ENCODE data around the gene HOXC4.
A peak's percentile ranks its signal among the peaks of the same experiment; 100 is the strongest.

Gene HOXC4

DNA sequence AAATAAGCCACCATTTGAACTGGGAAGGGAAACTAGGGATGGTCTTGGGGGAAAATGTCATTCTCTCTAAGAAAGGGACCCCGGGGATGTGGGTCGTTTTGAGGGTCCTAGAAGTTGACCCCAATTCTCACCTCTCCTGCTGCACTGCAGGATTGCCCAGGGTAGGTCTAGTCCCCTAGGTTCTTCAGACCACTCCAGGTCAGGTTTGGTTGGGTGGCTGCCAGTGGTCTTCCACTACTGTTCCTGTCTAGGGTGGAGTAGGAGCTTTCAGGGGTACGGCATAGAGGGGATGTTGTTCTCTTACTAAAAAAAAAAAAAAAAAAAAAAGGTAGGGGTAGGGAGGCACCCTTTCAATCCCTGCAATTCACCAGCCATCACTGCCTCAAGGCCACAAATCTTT is 37.6 kb upstream of the HOXC4 start:
- DNase-seq: no peak

DNA sequence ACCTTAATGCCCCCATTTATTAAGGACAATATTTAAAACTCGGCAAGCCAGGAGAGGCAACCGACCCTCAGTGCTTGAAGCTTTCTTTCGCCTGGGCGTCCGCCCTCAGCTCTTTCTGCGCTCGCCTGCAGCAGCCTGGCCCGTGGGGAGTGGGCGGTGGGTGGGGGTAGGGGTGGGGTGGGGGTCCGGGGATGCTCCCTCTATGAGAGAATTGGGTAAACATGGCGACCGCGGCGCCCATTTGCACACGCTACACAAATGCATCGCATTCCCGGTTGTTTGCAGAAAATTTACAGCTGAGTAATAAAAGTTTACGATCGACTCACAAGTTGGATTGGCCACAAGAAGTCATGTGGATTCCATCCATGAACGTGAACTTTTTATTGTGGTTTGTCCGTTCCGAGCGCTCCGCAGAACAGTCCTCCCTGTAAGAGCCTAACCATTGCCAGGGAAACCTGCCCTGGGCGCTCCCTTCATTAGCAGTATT is 37.1 kb upstream of the HOXC4 start:
- peak; percentile 25 for DNase-seq

DNA sequence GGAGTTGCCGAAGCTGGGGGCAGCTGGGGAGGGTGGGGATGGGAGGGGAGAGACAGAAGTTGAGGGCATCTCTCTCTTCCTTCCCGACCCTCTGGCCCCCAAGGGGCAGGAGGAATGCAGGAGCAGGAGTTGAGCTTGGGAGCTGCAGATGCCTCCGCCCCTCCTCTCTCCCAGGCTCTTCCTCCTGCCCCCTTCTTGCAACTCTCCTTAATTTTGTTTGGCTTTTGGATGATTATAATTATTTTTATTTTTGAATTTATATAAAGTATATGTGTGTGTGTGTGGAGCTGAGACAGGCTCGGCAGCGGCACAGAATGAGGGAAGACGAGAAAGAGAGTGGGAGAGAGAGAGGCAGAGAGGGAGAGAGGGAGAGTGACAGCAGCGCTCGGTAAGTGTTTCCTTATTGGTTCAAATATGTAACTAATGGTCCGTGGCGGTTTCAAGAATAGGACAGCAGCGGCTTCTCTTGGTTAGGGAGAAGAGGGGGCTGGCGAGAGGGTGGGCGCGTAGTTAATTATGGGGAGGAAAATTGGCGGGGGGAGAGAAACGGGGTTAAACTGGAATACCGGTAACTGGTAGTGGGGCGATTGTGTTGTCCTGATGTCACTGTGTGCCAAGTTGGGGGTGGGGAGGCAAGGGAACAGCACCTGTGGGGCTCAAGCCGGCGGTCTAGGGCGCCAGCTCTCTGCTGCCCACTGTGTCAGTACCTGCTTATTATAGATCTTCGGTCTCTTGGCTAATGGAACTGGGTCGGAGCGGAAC is 36.4 kb upstream of the HOXC4 start:
- peak; percentile 49 for DNase-seq

DNA sequence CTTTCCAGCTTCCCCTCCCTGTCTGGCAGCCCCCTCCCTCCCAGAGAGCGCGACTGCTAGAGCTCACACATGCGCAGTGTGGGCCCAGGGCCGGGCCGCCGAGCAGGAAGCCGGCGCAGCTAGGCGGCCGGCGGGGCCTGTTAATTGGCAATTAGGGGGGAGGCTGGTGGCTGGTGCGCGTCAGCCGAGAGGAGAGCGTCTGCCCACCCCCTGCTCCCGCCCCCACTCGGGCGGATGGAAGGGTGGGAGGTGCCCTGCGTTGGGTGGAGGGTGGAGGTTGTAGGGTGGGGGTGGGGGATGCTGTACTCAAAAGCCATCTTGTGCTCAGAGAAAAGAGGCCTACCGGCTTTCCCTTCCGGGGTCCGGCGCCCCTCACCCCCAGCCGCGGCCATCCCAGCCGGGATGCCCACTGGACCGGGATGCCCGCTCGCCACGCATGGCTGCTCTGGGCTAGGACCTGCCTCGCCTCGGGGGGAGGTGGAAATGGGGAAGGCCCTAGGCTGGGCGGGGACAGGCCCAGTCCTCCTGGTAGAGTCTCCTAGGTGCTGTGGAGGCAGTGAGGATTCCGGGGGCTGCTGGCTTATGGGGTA is 35.7 kb upstream of the HOXC4 start:
- peak; percentile 53 for DNase-seq

DNA sequence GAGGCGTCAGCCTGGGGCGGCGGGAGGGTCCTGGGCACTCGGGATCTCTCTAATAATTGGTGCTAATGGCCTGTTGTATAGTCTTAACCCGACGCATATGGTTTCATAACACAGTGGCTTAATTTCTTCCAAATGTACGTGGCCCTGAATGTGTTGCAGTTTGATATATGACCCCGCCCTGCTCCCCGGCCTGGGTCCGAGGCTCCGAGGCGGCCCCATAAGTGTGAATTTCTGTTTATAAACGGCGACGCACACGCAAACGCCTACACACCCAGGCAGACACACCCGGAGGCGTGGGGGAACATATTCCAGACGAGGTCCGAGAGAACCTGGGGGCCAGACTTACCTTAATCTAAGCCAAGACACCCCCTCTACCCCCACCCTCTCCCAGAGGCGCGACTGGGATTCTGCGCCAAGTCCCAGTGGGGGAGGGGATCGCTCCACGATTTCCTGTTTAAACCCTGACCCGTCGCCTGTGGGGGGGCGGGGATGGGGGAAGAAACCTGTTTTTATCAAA is 35.1 kb upstream of the HOXC4 start:
- no peak for DNase-seq

DNA sequence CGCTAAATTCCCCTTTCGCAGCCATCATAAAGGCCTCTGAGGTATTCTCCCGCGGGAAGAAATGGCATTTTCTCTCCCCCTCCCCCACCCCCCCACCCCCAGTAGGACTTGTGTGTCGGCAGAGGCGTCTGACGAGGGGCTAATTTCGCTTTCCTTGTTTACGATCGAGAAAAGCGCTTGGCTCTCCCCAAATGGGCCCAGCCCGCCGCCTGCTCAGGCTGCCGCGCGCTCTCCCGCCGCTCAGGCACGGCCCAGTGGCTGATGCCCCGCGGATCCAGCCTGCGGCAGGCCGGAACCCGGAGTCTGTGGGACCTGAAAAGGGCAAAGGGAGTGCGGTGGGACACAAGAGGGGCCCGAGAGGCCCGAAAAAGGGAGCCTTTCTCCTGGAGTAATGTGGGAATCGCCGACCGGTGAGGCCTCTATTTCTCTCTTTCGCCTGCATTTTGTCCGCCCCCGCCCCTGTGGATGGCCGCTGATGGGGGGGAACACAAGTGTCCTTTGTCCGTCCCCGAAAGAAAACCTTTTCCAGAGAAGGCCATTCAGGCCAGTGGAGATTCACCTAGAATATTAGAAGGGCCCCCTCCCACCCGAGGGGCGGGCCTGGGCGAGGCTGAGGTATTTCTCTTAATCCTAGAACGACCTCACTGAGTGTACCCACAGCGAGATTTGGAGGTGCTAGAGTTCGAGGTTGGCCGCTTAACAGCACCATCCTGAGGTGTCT is 34.4 kb upstream of the HOXC4 start:
- DNase-seq: no peak

DNA sequence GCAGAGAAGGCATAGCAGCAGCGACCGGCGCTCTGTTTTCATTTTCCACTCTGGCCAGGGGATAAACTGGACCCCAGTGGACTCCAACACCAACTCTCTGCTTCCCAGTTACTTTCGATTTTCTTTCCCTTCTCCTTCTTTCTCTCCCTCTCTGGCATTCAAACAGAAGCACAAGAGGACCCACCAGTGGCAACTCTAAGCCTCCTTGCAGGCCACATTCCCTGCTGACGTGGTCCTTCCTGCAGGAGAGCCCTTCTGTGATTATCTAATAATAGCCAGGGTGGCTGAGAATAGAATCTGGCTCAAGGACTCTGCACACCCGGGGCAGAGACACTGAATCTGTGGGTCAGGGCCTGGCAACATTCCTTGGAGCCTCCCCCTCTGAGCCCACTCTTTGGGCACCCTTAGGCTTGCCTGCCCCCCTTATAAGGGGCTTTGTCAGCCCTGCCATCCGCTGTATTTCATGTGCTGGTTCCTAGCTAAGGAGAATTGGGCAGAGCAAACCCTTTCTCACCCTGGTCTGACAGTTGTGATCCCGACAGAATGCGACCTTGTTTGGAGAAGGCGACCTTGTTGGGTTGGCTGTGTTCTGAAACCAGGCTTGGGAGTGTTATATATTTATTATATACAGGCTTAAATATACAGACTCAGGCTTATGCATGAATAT is 33.6 kb upstream of the HOXC4 start:
- no peak for DNase-seq

DNA sequence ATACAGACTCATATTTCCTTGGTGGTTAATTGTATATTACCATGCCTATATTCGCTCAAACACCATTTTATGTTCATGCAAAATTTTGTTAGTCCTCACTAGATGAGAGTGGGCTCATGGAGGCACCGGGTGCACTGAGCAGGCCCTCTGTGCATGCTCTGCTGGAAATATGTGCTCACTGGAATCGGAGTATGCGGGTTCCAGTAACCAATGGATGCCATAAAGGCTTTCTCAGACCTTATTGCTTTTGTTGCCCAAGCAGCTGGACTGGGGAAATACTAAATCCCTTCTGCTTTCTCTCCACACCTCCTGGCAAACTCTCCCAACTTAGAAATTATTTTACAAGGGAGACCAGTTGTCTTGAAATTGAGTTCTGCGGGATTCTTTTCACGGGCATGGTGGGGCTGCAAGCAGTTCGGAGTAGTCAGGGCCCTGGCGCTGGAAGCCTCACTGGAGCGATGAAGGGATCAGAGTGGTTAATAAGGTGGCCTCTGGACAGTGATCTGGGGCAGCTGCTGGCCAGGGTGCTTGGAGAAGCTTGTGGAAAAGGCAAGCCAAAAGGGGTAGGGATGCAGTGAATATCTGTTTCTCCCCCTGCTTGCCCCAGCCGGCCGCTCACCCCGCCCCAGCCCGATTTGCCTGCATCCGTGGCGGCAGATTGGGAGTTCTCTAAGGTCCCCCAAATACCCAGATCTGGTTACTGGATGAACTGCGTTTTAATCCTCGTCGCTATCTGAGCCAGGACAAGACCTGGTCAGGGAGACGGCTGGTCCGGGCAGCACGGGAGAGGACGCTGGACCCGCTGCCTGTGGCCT is 32.8 kb upstream of the HOXC4 start:
- DNase-seq: no peak

DNA sequence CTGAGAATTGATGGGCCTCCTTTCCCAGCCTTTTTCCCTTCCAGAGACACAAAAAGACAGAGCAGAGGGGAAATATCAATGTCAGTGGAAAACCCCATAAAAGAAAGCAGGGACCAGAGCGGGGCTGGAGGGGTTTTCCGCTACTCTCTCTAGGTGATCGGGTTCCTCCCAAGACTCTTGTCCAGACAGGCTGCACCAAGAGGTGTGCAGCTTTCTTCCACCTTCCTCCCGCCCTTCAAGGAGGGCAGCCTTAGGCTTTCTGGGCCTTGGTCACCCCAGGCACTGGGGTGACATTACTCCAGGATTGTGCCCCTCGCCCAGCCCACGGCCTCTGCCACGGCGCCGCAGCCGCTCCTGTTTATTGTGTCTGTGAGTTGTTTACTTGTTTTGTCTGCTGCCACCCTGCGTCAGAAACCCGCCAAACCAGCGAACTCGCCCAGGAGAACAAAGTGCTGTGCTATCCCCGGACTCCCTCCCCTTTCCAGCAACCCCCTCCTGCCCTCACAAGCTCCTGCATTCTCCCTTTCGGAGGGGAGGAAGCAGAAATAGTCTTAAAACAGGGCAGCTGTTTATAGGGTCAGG is 32.1 kb upstream of the HOXC4 start:
- DNase-seq: no peak

DNA sequence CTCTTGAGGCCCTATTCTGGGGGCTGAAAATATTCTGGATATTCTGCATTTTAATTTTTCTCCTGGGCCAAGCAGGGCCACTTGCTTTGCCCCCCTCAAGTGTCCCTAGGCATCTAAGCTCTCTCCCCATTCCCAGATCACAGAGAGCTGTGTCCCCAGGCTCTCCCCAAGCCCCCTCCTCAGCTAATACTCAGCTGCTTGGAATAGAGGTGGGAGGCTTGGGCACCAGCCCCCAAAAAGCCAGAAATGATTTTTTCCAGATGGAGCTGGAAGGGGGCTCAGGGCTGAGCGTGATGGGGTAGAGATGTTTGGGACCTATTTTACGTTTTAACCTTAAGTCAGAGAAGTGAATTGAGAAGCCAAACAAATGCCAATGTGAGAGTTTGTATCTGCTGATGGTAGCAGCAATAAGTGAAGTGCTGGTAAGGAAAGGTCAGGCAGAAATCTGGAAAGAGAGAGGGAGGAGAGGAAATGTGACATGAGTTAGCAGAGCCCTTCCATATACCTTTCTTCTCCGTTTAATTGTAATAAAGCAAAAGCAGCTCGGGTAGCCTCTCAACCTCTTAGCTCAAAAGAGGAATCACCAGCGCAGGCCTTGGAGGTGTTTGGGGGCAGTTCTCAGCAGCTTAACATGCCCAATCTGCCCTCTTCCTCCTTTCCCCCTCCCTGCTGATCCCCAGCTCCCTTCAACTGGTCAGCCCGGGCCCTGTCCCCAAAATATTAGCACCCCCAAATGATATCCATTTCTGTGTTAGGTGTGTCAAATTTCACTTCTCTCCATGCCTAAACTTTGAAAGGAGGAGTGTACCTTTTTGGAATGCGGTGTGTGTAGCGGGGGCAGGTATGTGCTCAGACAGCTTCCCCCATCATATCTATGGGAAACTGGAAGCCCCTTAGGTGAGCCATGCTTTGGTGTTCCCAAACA is 30.4 kb upstream of the HOXC4 start:
- no peak for DNase-seq

DNA sequence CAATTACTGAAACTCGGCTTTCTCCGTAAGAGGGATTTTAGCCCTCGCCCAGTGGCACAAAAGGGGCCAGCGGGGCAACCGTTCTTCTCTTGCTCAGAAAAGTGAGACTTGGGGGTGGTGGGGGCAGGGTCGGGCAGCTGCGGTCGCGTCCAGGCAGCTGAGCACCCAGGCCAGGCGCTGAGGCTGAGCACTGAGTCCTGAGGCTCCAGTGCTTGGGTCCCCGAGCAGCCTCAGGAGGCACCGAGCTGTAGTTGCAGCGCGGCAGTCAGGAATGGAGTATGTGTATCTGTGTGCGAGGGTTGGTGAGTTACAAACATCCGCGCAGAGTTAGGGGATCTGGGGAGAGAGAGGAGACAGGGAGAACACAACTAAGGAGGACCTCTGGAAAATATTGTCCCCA is 29.5 kb upstream of the HOXC4 start:
- no peak for DNase-seq

DNA sequence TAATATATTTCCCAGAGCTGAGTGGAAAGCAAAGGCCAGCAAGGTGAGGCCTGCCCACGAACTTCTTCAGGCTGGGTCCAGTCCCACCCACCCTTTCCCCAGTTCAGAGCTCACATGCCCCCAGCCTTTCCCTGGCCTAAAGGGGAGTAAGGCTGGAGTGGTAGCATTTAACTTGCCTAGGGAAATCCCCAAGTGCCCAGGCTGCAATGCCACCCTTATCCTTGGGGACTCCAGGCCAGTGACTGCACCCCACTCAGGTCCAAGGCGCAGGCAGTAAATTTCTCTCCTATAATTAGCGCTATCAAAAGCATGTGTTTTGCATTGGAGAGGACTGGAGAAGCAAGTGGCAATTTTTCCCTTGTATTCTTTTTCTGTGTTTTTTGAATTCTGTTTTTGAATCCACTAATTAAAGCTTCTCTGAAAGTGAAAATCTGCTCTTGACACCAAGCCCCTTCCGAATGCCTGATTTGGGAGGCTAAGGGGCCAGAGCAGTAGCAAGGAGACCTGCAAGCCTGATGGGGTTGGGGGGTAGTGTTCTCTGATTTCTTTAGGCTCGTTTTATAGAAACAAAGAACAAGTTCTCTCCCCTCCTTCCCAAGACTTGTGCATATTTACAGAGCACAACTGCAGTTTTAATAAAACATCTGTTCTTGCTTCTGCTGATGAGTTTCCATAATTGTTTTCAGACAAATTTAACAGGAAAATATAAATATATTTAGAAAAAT is 28.9 kb upstream of the HOXC4 start:
- DNase-seq: no peak

DNA sequence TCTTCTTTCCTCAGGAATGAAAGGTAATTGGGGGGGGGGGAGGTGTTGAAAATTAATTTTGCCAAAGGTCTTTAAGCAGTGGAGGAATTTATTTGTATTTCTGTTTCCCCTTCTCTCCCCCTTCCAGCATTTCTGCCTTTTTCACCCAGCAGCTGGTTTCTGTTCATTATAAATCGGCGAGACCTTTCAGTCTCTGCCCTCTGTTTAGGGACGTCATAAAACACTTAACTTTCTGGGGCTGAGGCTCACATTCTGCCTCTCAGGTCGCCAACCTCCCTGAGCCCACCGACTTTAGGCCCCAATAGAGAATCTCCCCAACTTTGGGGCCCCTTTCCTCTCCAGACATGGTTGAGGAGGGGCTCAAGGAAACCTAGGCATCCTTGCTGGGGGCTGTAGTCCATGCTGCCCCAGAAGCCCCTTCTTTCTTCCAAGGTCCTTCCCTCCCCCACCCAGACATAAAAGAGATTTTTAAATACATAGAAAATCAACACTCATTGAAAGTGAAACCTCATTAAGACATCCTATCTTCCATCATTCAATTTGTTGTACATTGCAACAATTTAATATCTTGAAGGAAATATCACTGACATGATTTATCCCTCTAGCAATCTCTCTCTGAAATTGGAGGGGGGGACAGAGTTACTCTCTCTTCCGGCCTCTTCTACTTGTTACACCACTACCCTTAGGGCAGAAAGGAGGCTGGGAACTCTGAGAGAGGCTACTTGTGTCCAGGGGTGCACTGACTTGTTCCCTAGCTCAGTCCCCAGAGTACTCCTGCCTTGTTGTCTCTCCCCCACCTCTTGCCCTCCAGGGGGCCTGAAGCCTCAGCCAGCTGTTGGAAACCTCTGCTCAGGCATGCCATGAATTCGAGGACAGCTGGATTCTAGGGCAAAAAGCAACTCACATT is 27.9 kb upstream of the HOXC4 start:
- no peak for DNase-seq

DNA sequence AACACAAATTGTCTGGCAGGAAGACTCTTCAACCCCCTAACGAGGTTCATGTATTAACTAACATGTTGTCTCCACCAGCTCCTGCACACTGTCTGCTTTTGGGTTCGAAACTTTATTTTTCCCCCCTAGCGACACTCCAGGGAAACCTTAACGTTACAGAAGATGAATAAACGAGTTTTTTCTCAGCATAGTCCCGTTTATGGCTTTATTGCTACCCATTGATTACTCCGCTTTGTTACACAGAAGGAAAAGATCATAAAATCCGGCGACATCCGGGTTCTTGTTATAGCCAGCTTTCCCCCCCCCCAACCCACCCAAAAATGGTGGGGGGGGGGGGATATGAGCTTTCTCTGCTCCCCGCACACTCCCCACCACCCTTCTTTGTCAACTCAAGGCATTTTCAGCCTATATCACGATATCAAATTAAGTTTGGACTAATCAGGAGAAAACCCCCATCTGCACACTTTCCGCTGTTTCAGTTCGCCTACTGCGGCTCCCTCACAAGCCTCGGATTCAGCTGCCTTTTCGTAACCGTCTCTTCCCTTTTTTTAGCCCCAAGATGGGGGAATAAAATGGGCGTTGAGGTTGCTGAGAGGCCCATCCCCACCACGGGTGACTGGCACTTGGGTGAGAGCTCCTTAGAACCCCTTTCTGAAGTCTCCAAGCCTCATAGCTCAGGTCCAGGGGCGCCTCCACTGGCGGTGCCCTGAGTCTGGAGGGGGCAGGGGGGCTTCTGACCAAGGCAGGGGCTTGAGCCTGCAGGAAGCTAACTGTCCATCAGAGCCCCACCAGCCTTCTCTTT is 26.8 kb upstream of the HOXC4 start:
- DNase-seq: no peak

DNA sequence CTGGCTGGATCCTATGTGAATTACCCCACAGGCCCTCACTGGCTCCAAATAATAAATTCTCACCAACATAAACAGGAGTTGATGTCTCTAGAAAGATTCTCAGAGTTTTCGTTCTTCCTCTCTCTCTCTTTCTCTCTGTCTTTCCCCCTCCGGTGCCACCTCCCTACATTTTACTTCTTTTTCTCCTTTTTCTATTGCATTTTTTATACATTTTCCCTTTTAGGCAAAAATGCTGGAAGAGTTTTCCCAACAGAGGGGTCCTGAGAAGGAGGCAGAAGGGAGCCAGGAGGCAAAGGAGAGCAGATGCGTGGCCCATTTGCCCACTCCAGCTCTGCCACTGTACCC is 26.2 kb upstream of the HOXC4 start:
- no peak for DNase-seq

DNA sequence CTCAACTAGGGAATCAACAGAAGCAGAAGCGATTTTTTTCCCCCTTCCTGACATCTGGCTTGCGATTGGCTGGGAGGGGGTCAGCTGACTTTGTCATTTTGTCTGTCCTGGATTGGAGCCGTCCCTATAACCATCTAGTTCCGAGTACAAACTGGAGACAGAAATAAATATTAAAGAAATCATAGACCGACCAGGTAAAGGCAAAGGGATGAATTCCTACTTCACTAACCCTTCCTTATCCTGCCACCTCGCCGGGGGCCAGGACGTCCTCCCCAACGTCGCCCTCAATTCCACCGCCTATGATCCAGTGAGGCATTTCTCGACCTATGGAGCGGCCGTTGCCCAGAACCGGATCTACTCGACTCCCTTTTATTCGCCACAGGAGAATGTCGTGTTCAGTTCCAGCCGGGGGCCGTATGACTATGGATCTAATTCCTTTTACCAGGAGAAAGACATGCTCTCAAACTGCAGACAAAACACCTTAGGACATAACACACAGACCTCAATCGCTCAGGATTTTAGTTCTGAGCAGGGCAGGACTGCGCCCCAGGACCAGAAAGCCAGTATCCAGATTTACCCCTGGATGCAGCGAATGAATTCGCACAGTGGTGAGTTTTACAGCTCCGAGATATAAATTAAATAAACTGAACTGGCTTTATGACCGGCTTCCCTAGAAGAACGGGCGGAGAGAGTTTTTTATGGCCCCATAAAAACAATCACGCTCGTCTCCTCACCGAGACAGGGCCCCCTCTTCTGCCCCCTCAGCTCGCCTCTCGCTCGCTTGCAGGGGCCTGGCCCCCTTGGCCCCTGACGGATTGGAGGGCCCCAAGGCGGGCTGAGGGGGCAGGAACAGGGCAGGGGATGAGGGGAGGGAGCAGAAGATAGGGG is 25.1 kb upstream of the HOXC4 start, which contains the start of gene HOXC6:
TSS of gene HOXC6 (plus strand) at position 127 of the 888 bp plus-strand sequence. CDS start at position 209, 82 bp downstream.
- DNase-seq: no peak

Data from DMS 273 treated with DMSO at 0.1 percent for 48 hours (cell line).